ENCODE data around the gene ABCA1.
"Not testable (repeated sequence)": the region's sequence is repeated elsewhere in the genome, so short reads cannot be mapped to it uniquely, and the experiment has no call there.

Gene ABCA1

DNA sequence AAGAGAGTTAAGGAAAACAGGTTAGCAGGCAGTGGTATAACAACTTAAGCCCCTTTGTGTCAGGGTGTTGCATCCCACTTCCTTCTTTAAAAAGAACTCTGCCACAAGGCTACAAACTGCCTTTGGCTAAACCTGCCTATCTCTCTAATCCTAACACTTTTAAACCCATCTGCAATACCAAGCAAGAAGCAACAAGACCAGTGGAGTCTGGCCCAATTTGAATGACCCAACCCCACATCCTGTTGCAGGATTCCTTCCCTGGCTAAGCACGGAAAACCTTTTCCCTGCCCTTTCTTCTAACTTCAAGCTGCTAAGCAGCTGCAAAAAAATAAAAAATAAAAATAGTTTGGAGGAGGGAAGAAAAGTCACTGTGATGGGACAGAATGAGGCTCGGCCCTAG, 27.1 kb downstream of the ABCA1 start:
- no peak for DNase-seq

DNA sequence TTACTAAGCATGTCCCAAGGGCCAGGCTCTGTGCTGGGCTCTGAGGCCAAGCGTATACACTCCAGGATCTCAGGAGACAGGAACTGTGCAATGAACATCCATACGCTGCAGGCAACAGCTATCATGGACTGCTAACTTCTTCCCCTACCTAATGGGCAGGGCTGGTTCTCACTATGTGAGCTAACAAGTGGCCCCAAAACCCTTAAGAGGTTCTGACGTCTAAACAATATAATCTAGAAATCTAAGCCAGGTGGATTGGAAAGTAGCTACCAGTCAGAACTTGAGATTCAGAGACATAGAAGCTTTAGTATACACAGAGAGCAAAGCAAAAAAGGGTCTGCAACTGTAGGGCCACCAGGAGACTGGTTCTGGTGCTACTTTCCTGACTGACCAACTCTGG, 27.6 kb downstream of the ABCA1 start:
- DNase-seq = no peak

DNA sequence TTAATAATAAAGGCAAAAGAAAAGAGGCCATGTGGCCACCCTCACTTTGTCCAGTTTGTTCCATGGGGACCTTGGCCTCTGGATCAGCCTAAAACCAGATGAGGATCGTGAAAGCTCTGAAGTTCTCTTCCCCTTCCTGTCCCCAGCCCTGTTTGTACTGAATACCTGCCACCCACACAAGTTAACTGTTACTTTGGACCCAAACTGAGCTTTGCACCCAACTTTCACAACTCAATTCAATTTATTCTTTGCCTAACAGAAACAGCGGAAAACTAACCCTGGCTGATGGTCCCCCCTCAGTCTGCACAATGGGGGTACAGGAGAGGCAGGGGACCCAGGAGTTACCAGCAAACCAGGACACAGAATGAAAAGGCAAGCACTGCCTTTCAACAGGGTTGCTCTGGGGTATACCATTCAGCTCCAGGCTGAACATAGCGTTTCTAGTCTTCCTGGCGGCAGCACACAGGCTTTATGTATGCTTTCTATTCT, 28.2 kb downstream of the ABCA1 start:
- no peak for DNase-seq

DNA sequence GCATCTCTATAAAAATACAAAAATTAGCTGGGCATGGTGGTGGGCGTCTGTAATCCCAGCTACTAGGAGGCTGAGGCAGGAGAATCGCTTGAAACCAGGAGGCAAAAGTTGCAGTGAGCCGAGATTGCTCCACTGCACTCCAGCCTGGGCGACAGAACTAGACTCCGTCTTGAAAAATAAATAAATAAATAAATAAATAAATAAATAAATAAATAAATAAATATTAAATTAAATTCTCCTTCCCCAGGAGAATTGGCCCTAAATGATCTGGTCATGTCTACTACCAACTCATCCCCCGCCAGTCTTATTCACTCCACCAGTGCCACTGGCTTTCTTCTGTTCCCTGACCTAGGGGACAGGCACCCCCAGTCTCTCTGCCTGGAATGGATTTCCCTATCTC, 29.6 kb downstream of the ABCA1 start:
- not testable (repeated sequence) for DNase-seq

DNA sequence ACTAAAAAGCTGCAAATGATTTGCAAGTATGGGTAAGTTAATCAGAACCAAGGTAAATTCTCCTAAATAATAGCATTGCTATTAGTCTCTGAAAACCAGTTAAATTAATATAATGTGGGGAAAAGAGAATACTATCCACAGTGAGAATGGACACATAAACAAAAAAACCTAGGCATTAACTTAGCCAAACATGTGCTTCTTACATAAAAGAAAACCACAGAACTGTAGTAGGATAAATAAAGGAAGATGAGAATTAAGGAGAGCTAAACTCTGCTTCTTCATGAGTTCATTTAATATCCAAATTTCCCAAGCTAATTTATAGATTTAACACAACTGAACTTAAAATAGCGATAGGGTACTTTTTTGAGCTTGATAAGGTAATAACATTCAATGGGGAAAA, 31.8 kb downstream of the ABCA1 start:
- no peak for DNase-seq

DNA sequence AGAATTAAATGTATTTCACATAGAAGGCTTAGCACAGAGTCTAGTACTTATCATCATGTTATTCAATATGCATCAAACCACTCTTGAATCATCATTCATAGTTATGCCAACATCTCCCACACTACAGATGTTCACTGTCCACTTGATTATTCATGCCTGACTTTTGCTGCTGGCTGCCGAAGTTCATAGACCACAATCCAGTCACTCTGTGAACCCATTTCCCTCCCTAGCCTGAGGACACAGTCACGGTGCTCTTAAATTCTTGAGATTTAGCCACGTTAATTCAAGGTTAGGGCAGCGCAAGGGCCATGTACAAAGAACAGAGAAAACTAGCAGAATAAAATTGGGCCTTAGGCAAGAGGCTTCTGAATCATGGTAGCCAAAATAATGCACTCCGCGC, 32.4 kb downstream of the ABCA1 start:
- DNase-seq = no peak

DNA sequence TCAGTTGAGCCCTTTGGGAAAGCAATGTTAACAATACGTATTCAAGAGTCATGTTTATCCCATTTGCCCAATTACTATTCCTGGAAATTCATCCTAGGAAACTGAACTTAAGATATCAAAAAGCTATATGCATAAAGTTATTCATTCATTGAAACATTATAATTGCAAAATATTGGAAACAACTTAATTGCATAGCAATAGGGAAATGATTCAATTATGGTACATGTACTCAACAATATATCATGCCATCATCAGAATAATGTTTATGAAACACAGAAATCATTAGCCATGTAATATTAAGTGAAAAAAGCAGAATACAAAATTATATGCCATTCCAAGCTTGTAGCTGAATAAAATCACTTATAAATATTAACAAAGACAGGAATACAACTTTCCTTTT, 35.3 kb downstream of the ABCA1 start:
- DNase-seq = no peak

DNA sequence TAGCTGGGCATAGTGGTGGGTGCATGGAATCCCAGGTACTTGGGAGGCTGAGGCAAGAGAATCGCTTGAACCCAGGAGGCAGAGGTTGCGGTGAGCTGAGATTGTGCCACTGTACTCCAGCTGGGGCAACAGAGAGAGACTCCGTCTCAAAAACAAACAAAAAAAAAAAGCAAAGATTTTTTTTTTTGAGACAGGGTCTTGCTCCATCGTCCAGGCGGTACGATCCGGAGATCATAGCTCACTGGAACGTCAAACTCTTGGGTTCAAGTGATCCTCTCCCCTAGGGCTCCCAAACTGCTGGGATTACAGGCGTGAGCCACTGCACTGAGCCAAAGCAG, 37.6 kb downstream of the ABCA1 start:
- DNase-seq = no peak

DNA sequence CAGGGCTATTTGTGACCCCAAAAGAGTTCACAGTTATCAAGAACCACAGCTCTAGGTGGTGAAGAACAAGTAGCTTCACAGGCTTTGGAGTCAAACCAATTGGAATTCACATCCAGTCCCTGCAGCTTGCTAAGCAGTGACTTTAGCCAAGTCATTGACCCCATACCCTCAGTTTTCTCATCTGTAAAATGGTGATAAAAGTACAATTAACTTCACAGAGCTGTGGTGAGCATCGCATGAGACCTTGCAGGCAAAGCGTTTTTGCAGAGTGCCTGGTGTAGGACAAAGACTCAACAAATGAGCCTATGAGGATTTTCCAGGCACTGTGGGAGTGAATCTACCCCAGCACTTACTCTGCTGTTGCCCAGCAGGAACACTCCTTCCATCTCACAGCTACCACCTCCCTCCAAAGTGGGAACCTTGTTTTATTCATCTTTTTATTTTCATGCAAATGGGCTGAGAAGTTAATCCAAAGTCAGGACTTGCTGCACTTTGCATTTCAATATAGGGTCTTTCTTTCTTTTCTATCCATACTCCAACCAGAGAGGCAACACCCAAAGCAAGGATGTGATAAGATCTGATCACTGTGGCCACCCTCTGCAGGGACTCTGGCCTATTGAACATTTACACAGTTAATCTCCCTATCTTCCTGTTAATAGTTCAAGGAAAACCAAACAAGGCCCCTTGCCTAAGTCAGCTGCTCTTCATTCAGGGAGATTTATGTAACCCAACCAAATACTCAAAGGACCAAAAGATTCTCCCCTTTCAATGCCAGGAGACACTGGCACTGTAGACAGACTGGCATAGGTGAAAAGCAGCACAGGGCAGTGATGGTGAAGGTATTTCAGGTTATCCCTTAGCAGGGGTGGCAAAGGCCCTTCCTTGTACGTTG, 41.9 kb downstream of the ABCA1 start:
- no peak for DNase-seq

DNA sequence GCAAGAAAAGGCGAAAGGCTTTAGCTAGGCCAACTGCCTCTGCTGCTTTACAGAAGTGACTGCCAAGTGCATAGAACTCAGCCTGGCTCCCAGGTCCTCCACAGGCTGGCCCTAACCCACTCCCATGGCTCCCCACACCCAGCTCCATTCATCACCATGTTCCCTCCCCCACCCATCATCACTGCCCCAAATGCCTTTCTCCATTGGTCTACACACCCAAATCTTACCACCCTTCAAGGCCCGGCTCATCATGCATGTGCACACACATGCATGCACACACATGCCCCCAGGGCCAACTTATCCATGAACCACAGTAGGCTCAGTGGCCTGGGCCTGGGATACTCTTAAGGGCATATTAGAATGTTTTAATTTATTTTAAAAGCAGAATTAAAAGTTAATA, 44.8 kb downstream of the ABCA1 start:
- DNase-seq = no peak

DNA sequence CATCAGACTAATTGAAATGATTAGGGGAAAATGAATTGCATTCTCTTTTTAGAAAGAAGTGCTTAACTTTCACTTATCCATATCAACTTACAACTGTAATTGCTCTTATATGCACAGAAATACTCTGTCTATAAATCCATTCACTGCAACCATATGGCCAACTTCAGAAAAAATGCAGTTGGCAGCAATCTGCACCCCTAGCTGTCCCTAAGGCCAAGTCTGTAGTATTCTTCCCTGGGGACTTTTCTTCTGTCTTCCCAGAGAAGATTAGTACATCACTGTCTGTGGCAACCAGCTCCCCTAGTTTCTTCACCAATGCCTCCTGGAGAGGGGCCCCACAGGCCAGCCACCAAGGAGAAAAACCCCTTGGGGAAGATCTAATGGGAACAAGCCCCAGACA, 45.4 kb downstream of the ABCA1 start:
- no peak for DNase-seq

DNA sequence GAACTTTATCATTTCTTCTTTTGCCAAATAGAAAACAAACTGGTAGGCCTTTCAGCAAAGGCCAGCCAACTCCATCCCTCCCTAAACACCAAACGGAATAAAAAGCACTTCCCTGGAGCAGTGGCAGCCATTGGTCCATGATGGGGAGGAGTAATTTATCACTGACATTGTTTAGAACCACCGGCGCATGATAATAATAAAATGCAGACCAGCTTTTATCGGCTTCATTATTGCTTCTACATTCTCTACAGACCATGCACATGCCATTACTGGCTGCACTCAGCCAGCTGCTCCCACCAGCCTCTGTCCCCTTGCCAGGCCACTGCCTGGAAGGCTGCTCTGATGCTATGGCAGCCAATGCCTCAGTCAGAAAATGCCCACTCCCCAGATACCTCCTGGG, 45.9 kb downstream of the ABCA1 start:
- DNase-seq = no peak

DNA sequence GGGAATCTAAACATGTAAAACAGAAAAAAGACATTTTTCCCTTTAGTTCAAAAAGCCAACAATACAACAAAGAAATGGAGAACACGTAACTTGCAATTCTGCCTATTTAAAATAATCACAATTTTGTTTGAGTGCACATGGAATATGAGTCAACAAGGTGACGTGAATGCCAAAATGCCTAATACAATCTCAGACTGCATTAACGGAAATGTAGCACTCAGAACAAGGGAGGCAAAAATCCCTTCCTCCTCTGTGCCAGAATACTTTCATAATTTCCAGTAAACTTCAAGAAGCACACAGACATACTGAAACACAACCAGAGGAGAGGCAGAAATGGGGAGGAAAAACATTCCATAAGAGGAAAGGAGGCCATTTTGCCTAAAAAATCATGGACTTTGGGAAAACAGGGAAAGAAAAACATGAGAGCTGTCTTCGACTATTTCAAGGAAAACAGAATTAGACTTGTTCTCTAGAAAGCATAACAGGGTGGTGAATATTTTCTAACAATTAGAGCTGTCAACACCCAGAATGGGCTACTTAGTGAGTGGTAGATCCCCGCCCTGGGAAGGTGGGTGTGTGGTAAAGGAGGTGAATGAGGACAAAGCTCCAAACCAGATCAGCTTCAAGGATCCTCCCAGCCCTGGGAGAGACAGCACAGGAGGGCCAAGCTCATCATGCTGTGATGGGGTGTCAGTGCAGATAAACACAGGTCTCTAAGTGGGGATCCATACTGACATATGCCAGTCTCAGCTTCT, 48.2 kb downstream of the ABCA1 start:
- no peak for DNase-seq

DNA sequence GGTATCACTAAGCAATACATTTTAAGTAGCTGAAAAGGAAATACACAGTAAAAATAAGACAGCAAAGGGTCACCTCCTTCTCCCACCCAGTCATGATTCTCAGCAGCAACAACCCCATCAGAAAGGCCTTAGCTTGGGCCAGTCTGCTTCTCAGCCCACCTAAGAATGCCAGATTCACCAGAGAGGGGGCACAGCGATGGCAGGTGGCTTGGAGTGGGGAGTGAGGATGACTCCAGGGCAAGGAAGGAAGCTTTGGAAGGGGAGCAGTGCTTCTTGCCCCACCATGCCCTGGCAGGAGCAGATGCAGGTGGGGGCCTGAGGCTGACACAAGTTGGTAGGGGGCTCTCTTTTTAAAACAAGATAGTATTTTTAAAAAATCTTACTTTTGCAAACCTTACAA, 51.4 kb downstream of the ABCA1 start:
- no peak for DNase-seq

DNA sequence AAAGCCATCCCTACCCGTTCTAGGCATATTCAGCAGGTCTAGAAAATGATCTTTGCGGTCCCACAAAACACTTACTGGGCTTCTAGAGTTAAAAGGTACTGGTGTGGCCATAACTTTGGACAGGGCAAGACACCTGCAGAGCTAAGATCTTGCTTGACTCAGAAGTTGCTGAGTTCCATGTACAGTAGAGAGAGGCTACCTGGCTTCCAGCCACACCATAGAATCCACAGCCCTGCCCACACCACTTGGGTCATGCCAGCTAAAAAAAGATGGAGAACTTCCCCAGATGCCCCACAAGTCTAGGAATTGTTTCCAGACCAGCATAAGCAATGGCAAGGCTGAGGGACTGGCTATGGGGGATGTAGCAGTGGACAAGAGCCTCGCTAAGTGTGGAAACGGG, 52.1 kb downstream of the ABCA1 start:
- DNase-seq = no peak

DNA sequence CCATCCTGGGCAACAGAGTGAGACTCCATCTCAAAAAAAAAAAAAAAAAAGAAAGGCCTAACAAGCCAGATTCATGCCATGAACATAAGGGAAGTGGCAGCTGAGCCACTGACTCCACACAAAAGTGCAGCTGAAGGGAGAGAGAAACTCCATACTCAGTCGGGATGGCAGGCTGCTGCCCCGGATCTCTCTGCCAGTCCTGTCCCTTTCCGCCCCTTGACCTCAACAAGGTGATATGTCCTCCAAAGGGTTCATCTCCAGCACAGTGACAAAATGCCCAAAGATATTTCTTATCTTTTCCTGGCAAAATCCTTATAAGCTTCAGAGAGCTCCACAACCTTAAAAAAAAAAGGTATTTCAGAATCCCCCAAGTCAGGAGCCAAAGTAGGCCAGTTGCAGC, 52.6 kb downstream of the ABCA1 start:
- DNase-seq = no peak

DNA sequence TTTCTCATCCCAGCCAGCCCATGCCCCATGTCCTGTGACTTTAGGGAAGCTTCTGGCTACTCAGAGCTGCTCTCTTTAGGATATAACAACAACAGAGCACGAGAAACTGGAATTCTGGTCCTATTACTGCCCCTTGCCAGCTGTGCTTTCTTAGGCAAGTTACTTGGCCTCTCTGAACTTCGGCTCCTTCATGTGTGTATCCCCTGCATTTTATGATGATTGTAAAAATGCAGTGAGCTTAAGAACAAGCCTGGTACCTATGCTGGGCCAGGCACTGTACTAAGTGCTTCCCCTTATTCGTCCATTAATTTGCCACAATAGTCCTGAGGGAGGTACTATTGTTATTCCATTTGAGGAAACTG, 54.5 kb downstream of the ABCA1 start:
- DNase-seq = no peak

DNA sequence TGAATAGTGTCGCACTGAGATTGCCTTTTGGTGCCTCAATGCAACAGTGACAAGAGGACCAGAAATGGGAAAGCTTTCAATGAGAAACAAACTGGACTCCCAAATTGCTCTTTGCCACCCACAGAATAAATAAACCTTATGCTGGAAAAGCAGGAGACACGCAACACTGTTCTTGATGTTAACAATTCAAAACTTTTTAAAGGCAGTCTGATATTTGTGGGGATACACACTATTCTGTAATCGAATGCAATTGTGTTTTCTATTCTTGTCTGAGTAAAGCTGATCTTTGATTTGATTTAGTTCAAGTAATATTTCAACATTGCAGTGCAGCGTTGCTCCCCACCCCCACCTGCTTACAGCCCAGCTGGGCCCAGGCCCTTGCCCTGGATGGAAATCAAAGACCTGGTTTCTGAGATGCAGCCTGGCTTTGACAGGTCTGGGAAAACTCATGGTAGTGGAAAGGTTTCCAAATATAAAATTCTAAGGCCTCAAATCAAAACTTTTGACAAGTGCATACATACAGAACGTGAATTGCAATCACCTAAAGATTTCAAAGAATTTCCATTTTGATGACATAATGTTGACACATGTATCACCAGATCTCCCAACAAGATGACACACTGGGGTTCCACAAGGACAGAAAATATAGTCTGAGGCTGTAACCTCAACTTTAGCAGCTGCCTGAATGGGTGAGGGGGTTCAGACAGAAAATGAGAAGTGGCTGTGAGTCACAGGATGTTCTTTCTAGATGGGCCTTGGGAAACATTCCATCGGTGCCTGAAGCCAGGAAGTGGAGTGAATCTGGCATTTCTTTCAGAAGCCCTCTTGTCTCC, 55.1 kb downstream of the ABCA1 start:
- DNase-seq = no peak

DNA sequence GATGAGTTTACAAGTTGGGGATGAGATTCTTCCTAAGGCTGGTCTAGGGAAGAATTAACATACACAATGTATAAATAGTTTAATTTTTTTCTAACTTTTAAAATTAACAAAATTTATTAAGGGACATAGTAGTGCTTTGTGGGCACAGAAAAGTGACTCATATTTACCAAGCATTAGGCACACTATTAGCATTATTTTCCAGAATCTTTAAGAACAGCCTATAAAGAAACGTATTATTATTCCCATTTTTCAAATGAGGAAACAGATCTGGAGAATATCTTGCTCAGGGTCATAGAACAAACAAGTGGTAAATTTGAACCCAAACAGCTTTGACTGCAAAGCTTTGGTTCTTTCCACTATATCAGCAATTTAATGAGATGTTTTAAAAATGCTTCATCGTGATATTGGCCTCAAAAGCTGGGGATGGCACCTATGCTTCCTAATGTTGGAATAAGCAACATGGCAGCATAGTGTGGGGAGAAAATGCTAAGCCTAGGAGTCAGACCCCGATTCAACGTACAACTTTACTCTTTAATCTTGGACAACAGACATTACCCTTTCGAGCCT, 55.9 kb downstream of the ABCA1 start:
- DNase-seq = no peak

DNA sequence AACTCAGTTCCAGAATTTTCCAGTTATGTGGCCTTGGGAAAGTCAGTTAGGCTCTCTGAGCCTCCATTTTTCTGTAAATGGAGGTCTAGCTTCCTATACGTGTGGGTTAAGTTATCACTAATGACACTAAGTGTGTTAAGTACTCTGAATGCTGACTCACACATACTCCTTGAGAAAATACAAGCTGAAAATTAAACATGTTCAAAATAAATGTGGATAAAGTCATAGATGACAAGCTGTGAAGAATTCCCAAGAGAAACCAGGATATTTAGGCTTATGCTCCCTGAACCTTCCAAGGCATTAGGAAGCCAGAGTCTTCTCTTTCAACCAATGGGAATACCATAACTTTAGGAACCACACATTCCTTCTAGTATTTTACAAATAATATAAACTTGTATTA, 58.1 kb downstream of the ABCA1 start:
- no peak for DNase-seq

DNA sequence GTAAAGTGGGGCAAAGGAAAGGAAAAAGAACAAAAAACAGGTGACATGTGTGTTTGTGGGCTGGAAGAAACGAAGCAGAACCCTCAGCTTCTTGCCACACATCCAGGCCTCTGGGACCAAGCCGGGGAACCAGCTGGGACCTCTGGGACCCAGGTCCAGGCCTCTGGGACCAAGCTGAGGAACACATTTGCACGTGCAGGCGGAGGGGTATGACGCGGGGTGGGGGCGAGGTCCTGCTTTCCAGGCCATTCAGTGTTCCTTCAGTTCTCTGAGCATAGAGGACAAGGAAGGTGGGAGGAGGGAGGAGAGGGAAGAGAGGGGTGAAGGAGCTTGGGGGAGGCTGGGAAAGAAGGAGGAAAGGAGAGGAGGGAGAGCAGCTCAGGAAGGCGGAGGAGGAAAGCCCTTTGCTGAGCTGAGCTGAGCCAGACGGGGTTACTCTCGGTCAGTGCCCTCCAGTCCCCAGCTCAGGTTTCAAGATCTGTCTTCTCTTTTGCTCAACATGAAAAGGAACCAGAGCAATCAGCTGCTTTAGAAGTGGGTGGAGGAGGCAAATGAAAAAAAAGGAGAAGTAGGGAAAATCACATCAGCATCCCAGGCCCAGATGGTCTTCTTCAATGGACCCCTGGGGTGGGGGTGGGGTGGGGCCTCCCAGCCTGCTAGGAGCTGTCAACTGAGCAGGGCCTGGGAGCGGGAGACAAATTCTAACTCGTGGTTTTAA, 59.1 kb downstream of the ABCA1 start:
- DNase-seq = no peak

DNA sequence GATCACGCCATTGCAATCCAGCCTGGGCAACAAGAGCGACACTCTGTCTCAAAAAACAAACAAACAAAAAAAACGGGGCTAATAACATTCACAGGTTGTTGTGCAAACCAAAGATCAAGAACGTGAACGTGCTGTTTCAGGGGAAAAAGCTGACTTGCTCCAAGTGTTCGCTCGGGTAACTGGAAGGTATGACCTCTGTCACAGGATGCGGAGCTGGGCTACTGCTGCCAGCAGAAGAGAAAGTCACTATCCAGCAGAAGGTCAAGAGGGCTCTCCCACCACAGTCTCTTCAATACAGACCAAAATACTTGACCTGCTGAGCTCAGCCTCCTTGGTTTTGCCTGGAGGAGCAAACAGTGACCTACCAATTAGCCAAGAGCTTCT, 59.7 kb downstream of the ABCA1 start:
- no peak for DNase-seq

DNA sequence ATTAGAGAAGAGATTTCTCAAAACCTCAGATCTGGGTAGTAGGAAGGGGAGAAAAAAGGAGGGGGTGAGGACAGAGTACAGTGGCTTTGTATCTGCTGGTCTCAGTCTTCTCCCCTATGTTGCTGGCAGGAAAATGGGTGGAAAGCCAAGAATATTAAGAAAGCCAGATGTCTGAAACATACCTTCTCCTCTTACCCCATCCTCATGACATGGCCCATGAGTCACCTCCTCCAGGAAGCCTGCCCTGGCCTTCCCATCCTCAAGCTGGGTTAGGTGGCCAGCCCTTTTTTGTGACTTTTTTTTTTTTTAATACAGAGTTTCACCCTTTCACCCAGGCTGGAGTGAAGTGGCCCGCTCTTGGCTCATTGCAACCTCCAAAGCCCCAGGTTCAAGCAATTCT, 61.8 kb downstream of the ABCA1 start:
- DNase-seq = no peak

Data from activated CD8-positive, alpha-beta memory T cell treated with anti-CD3 and anti-CD28 coated beads, Interleukin-2, amount 50 U/mL, for 48 hours (primary cell).